Neutrophil (primary cell): ENCODE data around the gene PCDHB7.
"Not testable (repeated sequence)": the region's sequence is repeated elsewhere in the genome, so short reads cannot be mapped to it uniquely, and the experiment has no call there.

Source experiments
- H3K27ac ChIP-seq: fragments of 200-600 bp; sonication (generic); 2 replicates; pipeline ENCODE4 v1.5.1; 2016; ENCODE audit warnings: mild to moderate bottlenecking, moderate library complexity
- H3K27me3 ChIP-seq: fragments of 200-600 bp; sonication (generic); 2 replicates; pipeline ENCODE4 v1.6.0; 2016; ENCODE audit warnings: mild to moderate bottlenecking
- H3K36me3 ChIP-seq: fragments of 200-600 bp; sonication (generic); 2 replicates; pipeline ENCODE4 v1.5.1; 2017
- H3K4me1 ChIP-seq, 2 experiments: fragments of 200-600 bp in 1 of 2; sonication (generic) in 1 of 2; 1 replicate in 1 of 2; 2 replicates in 1 of 2; pipeline versions ENCODE4 v1.5.1 to v1.6.1; 2013 to 2016; ENCODE audit warnings: low read depth in 1 of 2, low read length in 1 of 2, mild to moderate bottlenecking in 1 of 2, moderate library complexity in 1 of 2; ENCODE audit not compliant: control insufficient read depth in 1 of 2, insufficient read depth in 1 of 2
- H3K4me3 ChIP-seq, 2 experiments: fragments of 200-600 bp in 1 of 2; sonication (generic) in 1 of 2; 1 replicate in 1 of 2; 2 replicates in 1 of 2; pipeline ENCODE4 v1.5.1; 2013 to 2016; ENCODE audit warnings: low read depth in 1 of 2, low read length in 1 of 2, mild to moderate bottlenecking in 1 of 2, moderate library complexity in 1 of 2
- H3K9me3 ChIP-seq: fragments of 200-600 bp; sonication (generic); 2 replicates; pipeline ENCODE4 v1.5.1; 2016
- CTCF ChIP-seq: fragments of 200-600 bp; sonication (generic); IDR thresholded peaks from 2 replicates; pipeline ENCODE4 v1.5.1; 2016; ENCODE audit warnings: antibody characterized with exemption

Gene PCDHB7

GRCh38 chr5:141223112-141223783 lies 50.8 kb downstream of the PCDHB7 start, which contains the start of gene PCDHB14:
Gene PCDHB14 (plus strand): TSS chr5:141223343. CDS start chr5:141223506, 163 bp downstream.
- Histone ChIP-seq H3K9me3 (no peaks in the 10 kb centered on the region), H3K27me3 (peaks cover 36% of the 10 kb centered on the region), H3K27ac (no peak within 1 kb of the TSS), H3K4me3 (no peak within 1 kb of the TSS), H3K4me1 (no peaks in the 10 kb centered on the region), H3K36me3 (no peaks in the 10 kb centered on the region)
- TF ChIP-seq CTCF, result no peak

- not testable (repeated sequence) for H3K9me3 ChIP-seq, H3K27ac ChIP-seq, H3K4me1 ChIP-seq, H3K4me3 ChIP-seq, H3K36me3 ChIP-seq
- H3K27me3 ChIP-seq, result peaks cover 36% of the 10 kb centered on the region
Measured at GRCh38 chr5:141224844-141225243, 52.4 kb downstream of the PCDHB7 start.

- H3K9me3 ChIP-seq, H3K36me3 ChIP-seq, H3K4me1 ChIP-seq, H3K4me3 ChIP-seq, H3K27ac ChIP-seq: not testable (repeated sequence)
- peaks cover 36% of the 10 kb centered on the region for H3K27me3 ChIP-seq
Measured at GRCh38 chr5:141225421-141225820, 53.0 kb downstream of the PCDHB7 start.
